H9 (cell line): Measurements from ENCODE around the gene FAM227A. TPM values are rescaled to one million over a fixed set of nuclear protein-coding genes. Genes with fewer than 3 reads are reported as not detected.

Source experiments
- DNase-seq: peaks from one replicate; pipeline ENCODE4 v3.0.0-alpha.2; 2017
- H2AFZ ChIP-seq: one replicate; pipeline ENCODE4 v1.6.1; 2013; ENCODE audit warnings: mild to moderate bottlenecking, low read length, control low read depth, moderate library complexity
- H2AK5ac ChIP-seq: 2 replicates; pipeline ENCODE4 v1.6.1; 2013; ENCODE audit warnings: low read length, control low read depth, mixed read lengths; ENCODE audit not compliant: insufficient read length
- H2BK120ac ChIP-seq: one replicate; pipeline ENCODE4 v1.6.1; 2013; ENCODE audit warnings: low read depth, mild to moderate bottlenecking, low read length, control low read depth, inconsistent platforms; ENCODE audit not compliant: poor library complexity, severe bottlenecking
- H2BK12ac ChIP-seq: 2 replicates; pipeline ENCODE4 v1.6.1; 2013; ENCODE audit warnings: low read length, control low read depth, mixed read lengths, low read depth; ENCODE audit not compliant: insufficient read length
- H2BK15ac ChIP-seq: 2 replicates; pipeline ENCODE4 v1.6.1; 2013; ENCODE audit warnings: low read depth, low read length, control low read depth
- H2BK20ac ChIP-seq: one replicate; pipeline ENCODE4 v1.6.1; 2013; ENCODE audit warnings: low read depth, mild to moderate bottlenecking, low read length, control low read depth, inconsistent platforms; ENCODE audit not compliant: poor library complexity, severe bottlenecking
- H2BK5ac ChIP-seq: 2 replicates; pipeline ENCODE4 v1.6.1; 2013; ENCODE audit warnings: low read length, control low read depth, mixed read lengths; ENCODE audit not compliant: insufficient read length
- H3K14ac ChIP-seq: 2 replicates; pipeline ENCODE4 v1.6.1; 2013; ENCODE audit warnings: low read length, control low read depth; ENCODE audit not compliant: insufficient read depth
- H3K18ac ChIP-seq: 2 replicates; pipeline ENCODE4 v1.6.1; 2013; ENCODE audit warnings: low read depth, mild to moderate bottlenecking, mixed read lengths, low read length, control low read depth; ENCODE audit not compliant: insufficient read length
- H3K23ac ChIP-seq: 2 replicates; pipeline ENCODE4 v1.6.1; 2013; ENCODE audit warnings: low read length, control low read depth, mixed read lengths, low read depth; ENCODE audit not compliant: insufficient read length
- H3K23me2 ChIP-seq: 2 replicates; pipeline ENCODE4 v1.6.1; 2013; ENCODE audit warnings: low read depth, mild to moderate bottlenecking, mixed read lengths, low read length, control low read depth; ENCODE audit not compliant: insufficient read length, poor library complexity, severe bottlenecking
- H3K27ac ChIP-seq: 2 replicates; pipeline ENCODE4 v1.5.1; 2013; ENCODE audit warnings: low read length, control low read depth, mixed read lengths, low read depth; ENCODE audit not compliant: insufficient read length
- H3K27me3 ChIP-seq: 2 replicates; pipeline ENCODE4 v1.6.1; 2013; ENCODE audit warnings: low read length, control low read depth, inconsistent platforms; ENCODE audit not compliant: insufficient read depth
- H3K4ac ChIP-seq: 2 replicates; pipeline ENCODE4 v1.6.1; 2013; ENCODE audit warnings: low read depth, mild to moderate bottlenecking, control low read depth, inconsistent platforms, low read length, moderate library complexity
- H3K4me1 ChIP-seq: 2 replicates; pipeline ENCODE4 v1.6.1; 2013; ENCODE audit warnings: low read length, control low read depth, inconsistent platforms; ENCODE audit not compliant: insufficient read depth
- H3K4me2 ChIP-seq: 2 replicates; pipeline ENCODE4 v1.6.1; 2013; ENCODE audit warnings: low read length, control low read depth, mixed read lengths; ENCODE audit not compliant: insufficient read length, insufficient read depth
- H3K56ac ChIP-seq: 2 replicates; pipeline ENCODE4 v1.6.1; 2013; ENCODE audit warnings: low read depth, mild to moderate bottlenecking, mixed read lengths, low read length, control low read depth; ENCODE audit not compliant: insufficient read length
- H3K79me1 ChIP-seq: 2 replicates; pipeline ENCODE4 v1.6.1; 2013; ENCODE audit warnings: low read depth, mild to moderate bottlenecking, moderate library complexity, low read length, control low read depth, inconsistent platforms; ENCODE audit not compliant: insufficient read depth, poor library complexity, severe bottlenecking
- H3K79me2 ChIP-seq: 2 replicates; pipeline ENCODE4 v1.6.1; 2013; ENCODE audit warnings: low read length, control low read depth, inconsistent platforms; ENCODE audit not compliant: insufficient read depth
- H3K9ac ChIP-seq: 2 replicates; pipeline ENCODE4 v1.6.1; 2013; ENCODE audit warnings: low read length, control low read depth, mixed read lengths; ENCODE audit not compliant: insufficient read length; ENCODE audit errors: extremely low read depth
- H3K9me3 ChIP-seq: one replicate; pipeline ENCODE4 v1.6.1; 2013; ENCODE audit warnings: low read depth, low read length, inconsistent platforms; ENCODE audit not compliant: control insufficient read depth
- H3T11ph ChIP-seq: one replicate; pipeline ENCODE4 v1.6.1; 2013; ENCODE audit warnings: mild to moderate bottlenecking, low read length, control low read depth, inconsistent platforms
- H4K20me1 ChIP-seq: one replicate; pipeline ENCODE4 v1.6.1; 2013; ENCODE audit not compliant: control insufficient read depth, insufficient read length, insufficient read depth
- H4K5ac ChIP-seq: 2 replicates; pipeline ENCODE4 v1.6.1; 2013; ENCODE audit warnings: low read depth, mild to moderate bottlenecking, mixed read lengths, low read length, control low read depth; ENCODE audit not compliant: insufficient read length
- H4K8ac ChIP-seq: replicated peaks from 2 replicates; pipeline ENCODE4 v1.6.1; 2013; ENCODE audit warnings: low read length, control low read depth, mixed read lengths, low read depth; ENCODE audit not compliant: insufficient read length
- H4K91ac ChIP-seq: 2 replicates; pipeline ENCODE4 v1.6.1; 2013; ENCODE audit warnings: low read depth, mild to moderate bottlenecking, moderate library complexity, mixed read lengths, low read length, control low read depth; ENCODE audit not compliant: insufficient read length
- H3K27ac Mint-ChIP-seq, 3 experiments: 2 replicates in 2 of 3; 3 replicates in 1 of 3; pipeline ENCODE4 v1.8.0; 2020 to 2021; ENCODE audit warnings: mixed read lengths in 3 of 3, mild to moderate bottlenecking in 1 of 3, moderate library complexity in 1 of 3
- H3K27me3 Mint-ChIP-seq: 2 replicates; pipeline ENCODE4 v1.8.0; 2021; ENCODE audit warnings: low read depth, mild to moderate bottlenecking, moderate library complexity, mixed read lengths
- H3K36me3 Mint-ChIP-seq, 3 experiments: 2 replicates in 2 of 3; 3 replicates in 1 of 3; pipeline ENCODE4 v1.8.0; 2020 to 2021; ENCODE audit warnings: low read depth in 3 of 3, mixed read lengths in 3 of 3; ENCODE audit not compliant: insufficient read depth in 1 of 3
- H3K4me1 Mint-ChIP-seq, 2 experiments: 2 replicates each; pipeline ENCODE4 v1.8.0; 2020; ENCODE audit warnings: mixed read lengths in 2 of 2
- H3K4me3 Mint-ChIP-seq, 2 experiments: 2 replicates in 1 of 2; 3 replicates in 1 of 2; pipeline ENCODE4 v1.8.0; 2020 to 2021; ENCODE audit warnings: mild to moderate bottlenecking in 2 of 2, mixed read lengths in 2 of 2, moderate library complexity in 1 of 2
- H3K9me3 Mint-ChIP-seq, 2 experiments: 2 replicates in 1 of 2; 3 replicates in 1 of 2; pipeline ENCODE4 v1.8.0; 2020; ENCODE audit warnings: mild to moderate bottlenecking in 2 of 2, mixed read lengths in 2 of 2, moderate library complexity in 1 of 2
- WGBS: extraction: QIAGEN DNeasy Blood & Tissue Kit; methylation state at CpG from one replicate; pipeline ENCODE4 v1.1.7; 2013; ENCODE audit warnings: missing lambda C conversion rate, low lambda C conversion rate, mixed read lengths; ENCODE audit not compliant: insufficient read length; ENCODE audit errors: extremely low coverage; 5-methylcytosine and 5-hydroxymethylcytosine counted together
- total RNA-seq: library from RNA; stranded (reverse); gene quantifications from 2 replicates; pipeline ENCODE4 v1.2.1, GENCODE V29; 2021
- TF ChIP-seq, protein P1 (sequence below): fragments of 200-600 bp; sonication (generic); conservative IDR thresholded peaks from 3 replicates; pipeline ENCODE4 v1.8.0; 2021; ENCODE audit warnings: antibody characterized with exemption, mild to moderate bottlenecking

FAM227A gene
- total RNA-seq, 1 experiment from 2014 or later: 3.6 TPM

- Histone ChIP-seq H2BK15ac (no peak overlapping the region), H2BK5ac (no peak overlapping the region), H3K4me2 (no peak overlapping the region), H3K23ac (no peak overlapping the region), H4K8ac (no peak overlapping the region), H3K27ac (no peak overlapping the region), H3K18ac (no peak overlapping the region), H3K4ac (no peak overlapping the region), H3K4me1 (peaks cover 3% of the 10 kb centered on the region), H3K27me3 (no peaks in the 10 kb centered on the region), H2BK12ac (no peak overlapping the region), H3K9ac (no peak overlapping the region), H3K56ac (no peak overlapping the region), H2BK20ac (no peak overlapping the region), H3K9me3 (no peaks in the 10 kb centered on the region), H3K23me2 (peaks cover 10% of the 10 kb centered on the region), H4K5ac (no peak overlapping the region), H2AFZ (no peak overlapping the region), H2BK120ac (no peak overlapping the region), H2AK5ac (no peak overlapping the region), H3K79me2 (no peaks in the 10 kb centered on the region), H3K79me1 (no peaks in the 10 kb centered on the region), H3T11ph (no peak overlapping the region), H4K91ac (no peak overlapping the region), H4K20me1 (no peaks in the 10 kb centered on the region), H3K14ac (no peak overlapping the region)
- Mint-ChIP-seq H3K9me3 (no peaks in the 10 kb centered on the region), H3K4me3 (no peak overlapping the region), H3K27me3 (no peaks in the 10 kb centered on the region), H3K27ac (no peak overlapping the region), H3K36me3 (peaks cover 0 to 5% (median 0%) of the 10 kb centered on the region in 3 experiments; a peak in 1 of 7 replicates), H3K4me1 (peaks cover 16% of the 10 kb centered on the region in 2 experiments)
- no CpG with 5 or more reads among the region's 1 CpG for WGBS
- DNase-seq: no peak
- TF ChIP-seq, protein P1, sequence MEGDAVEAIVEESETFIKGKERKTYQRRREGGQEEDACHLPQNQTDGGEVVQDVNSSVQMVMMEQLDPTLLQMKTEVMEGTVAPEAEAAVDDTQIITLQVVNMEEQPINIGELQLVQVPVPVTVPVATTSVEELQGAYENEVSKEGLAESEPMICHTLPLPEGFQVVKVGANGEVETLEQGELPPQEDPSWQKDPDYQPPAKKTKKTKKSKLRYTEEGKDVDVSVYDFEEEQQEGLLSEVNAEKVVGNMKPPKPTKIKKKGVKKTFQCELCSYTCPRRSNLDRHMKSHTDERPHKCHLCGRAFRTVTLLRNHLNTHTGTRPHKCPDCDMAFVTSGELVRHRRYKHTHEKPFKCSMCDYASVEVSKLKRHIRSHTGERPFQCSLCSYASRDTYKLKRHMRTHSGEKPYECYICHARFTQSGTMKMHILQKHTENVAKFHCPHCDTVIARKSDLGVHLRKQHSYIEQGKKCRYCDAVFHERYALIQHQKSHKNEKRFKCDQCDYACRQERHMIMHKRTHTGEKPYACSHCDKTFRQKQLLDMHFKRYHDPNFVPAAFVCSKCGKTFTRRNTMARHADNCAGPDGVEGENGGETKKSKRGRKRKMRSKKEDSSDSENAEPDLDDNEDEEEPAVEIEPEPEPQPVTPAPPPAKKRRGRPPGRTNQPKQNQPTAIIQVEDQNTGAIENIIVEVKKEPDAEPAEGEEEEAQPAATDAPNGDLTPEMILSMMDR: no peak
Measured at GRCh38 chr22:38565441-38565840, 90.8 kb downstream of the FAM227A start.
